H1 (cell line): ENCODE data around the gene SLC35F3. TPM values are rescaled to one million over a fixed set of nuclear protein-coding genes. Genes with fewer than 3 reads are reported as not detected.

ENCODE experiments used
- EZH2 ChIP-seq: fragments of 200-600 bp; sonication (generic); IDR thresholded peaks from 2 replicates; pipeline ENCODE4 v1.7.1; 2012; ENCODE audit warnings: low read depth, mild to moderate bottlenecking, moderate library complexity, low read length, inconsistent platforms; ENCODE audit not compliant: severe bottlenecking
- MAFK ChIP-seq: IDR thresholded peaks from 2 replicates; pipeline ENCODE4 v1.6.1; 2012; ENCODE audit warnings: low read depth, mild to moderate bottlenecking, improper control_type of control experiment, low read length
- RBBP5 ChIP-seq: IDR thresholded peaks from 2 replicates; pipeline ENCODE4 v1.7.1; 2012; ENCODE audit warnings: low read depth, mild to moderate bottlenecking, inconsistent platforms, low read length, moderate library complexity, borderline replicate concordance
- RFX5 ChIP-seq: IDR thresholded peaks from 2 replicates; pipeline ENCODE4 v1.6.1; 2011; ENCODE audit warnings: low read depth, low read length, improper control_type of control experiment, borderline replicate concordance
- TCF12 ChIP-seq: IDR thresholded peaks from 2 replicates; pipeline ENCODE4 v1.6.1; 2011; ENCODE audit warnings: low read depth, mild to moderate bottlenecking, low read length
- polyA plus RNA-seq, 7 experiments: library from polyadenylated mRNA; depleted of rRNA in 3 of 7; stranded (reverse) in 5 of 7; unstranded in 2 of 7; fragments of >200 nt in 5 of 7; fragments of 200-250 nt in 2 of 7; gene quantifications; 1 replicate in 5 of 7; 2 replicates in 1 of 7; 4 replicates in 1 of 7; pipeline versions ENCODE4 v1.2.1 to v1.2.3, GENCODE V29; 2011 to 2013; ENCODE audit warnings: missing spikeins in 2 of 7, mixed read lengths in 2 of 7
- total RNA-seq: library from RNA; stranded (reverse); fragmentation: NEBNext Ultra II Directional; extraction: Animal tissue kit (Norgen Biotek cat#: 25700); gene quantifications from 2 replicates; pipeline ENCODE4 v1.2.1, GENCODE V29; 2021

Gene SLC35F3
- total and polyA plus RNA-seq, 2 of the 8 experiments (the other 6 are each of a cell fraction or from before 2014, with no cell fraction given), result 0.78 to 1.2 TPM

- no peak for TF ChIP-seq RFX5
- no peak for TF ChIP-seq MAFK
- no peak for TF ChIP-seq TCF12
- TF ChIP-seq EZH2, result no peak
- no peak for TF ChIP-seq RBBP5
Measured at GRCh38 chr1:233990486-233990885, 86.0 kb downstream of the SLC35F3 start (continued).
